GM18526 (cell line): ENCODE measurements around the gene FOXN4.

Experiments used
- POLR2A ChIP-seq: IDR thresholded peaks from 3 replicates; pipeline ENCODE4 v1.6.1; 2011; ENCODE audit not compliant: insufficient read length; ENCODE audit errors: extremely low read depth

Gene FOXN4

DNA sequence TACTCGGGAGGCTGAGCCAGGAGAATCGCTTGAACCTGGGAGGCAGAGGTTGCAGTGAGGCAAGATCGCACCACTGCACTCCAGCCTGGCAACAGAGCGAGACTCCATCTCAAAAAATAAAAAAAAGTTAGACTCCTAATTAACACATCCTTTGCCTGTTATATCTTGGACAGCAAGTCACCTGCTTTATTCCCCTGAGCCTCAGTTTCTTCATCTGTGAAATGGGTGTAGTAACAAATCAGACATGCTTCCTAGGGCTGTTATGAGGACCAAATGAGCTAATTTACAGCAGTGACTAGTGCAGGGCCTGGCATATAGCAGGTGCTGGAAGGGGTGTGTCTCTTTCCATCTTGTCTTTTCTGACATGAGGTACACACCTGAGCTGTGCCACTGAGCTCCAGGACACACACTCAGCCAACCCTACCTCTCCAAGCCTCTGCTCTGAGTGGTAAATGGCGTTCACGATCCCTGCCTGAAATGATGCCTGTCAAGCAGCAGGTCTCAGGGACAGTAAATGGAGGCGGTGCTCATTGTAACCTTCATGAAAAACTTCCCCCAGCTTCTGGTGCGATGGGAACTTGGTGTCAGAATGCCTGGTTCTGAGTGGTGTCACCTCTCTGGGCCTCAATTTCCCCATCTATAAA is 31.7 kb downstream of the FOXN4 start:
- TF ChIP-seq POLR2A: no peak

DNA sequence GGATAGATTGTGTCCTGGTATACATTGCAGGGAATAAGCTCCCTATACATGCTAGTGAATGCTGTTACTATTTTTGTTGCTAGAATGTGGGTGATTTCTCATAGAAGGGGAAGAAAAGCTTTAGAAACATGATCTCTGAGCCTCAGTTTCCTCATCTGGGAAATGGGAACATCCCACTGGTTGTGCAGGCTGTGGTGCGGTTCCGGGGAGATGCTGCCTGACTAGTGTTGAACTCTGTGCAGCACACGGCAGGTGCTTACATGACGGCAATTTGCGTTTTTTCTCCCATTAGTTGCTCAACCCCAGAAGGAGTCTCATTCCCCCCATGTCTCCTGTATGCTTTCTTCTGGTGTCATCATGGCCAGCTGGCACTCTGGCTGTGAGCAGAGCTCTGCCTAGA is 32.9 kb downstream of the FOXN4 start:
- no peak for TF ChIP-seq POLR2A

DNA sequence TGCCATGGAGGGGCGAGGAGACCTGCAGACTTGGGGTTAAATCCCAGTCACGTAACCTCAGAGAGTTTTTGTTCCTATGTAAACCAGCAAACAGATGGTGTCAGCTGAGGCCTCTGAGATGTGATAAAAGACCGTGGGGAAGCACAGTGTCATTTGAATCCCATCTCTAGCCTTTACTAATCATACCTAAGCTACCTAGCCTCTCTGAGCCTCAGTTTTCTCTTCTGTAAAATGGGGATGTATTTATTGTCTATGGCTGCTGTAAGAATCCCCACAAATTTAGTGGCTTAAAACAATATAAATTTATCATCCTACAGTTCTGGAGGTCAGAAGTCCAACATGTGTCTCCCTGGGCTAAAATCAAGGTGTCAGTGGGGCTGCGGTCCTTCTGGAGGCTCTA is 33.9 kb downstream of the FOXN4 start:
- no peak for TF ChIP-seq POLR2A

DNA sequence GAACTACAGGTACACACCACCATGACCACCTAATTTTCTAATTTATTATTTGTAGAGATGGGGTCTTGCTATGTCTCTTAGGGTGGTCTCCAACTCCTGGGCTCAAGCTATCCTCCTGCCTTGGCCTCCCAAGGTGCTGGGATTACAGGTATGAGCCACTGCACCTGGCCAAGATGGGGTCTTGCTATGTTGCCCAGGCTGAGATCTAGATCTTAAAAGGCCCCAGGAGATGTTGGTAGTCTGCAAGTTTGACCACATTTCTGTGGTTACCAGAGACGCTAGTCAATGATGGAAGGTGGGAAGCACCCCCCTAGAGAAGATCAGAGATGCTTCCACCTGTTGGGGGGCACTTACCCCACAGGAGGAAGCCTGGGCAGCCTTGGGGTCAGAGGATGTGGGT is 34.7 kb downstream of the FOXN4 start:
- TF ChIP-seq POLR2A: no peak

DNA sequence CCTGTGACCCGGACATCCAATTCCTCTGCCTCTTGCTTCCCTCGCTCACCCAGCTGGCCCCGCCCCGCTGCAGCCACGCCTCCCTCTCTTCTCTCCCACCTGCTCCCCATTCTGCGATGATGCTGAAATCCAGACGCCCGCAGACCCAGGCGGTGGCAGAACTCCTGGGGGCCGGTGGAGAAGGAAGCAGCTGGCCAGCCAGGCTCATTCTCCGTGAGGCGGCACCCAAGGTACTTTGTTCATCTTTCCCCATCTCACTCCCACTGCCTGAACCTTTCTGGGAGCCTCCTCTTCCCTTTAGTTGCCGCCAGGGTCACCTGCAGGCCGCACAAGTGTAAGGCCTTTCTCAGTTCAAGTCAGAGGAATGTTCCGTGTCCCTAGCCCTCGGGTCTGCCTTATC is 35.7 kb downstream of the FOXN4 start:
- TF ChIP-seq POLR2A: no peak

DNA sequence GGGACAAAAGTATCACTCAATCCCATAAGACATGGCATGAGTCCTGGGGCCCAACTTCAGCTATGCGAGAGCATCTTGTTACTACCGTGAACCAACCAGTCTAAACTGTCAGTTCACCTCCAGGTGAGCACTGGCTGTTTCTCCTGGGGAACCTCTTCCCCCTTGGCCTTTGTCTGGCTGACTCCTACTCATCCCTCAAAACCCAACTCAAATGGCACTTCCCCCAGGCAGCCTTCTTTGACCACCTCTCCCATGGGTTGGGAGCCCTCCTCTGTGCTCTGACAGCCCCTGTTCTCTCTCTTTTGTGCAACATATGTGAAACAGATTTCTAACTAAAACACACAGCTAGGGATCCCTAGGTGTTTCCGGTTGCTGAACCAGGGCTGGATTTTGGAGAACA is 37.7 kb downstream of the FOXN4 start:
- no peak for TF ChIP-seq POLR2A

DNA sequence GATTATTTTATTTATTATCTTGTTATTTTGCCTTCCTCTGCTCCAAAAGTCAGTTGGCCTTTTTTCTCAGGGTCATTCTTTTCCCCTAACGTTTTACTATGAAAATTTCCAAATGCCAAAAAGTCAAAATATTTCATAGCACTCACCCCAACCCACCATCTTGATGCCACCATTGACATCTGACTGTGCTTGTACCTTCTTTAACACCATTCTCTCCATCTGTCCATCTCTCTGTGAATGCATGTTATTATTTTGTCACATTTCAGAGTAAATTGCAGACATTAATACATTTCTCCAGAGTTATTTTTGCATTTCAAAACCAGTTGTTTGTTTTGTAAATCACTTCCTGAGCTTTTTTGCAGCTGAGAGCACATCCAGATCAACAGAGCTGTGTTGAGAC is 38.6 kb downstream of the FOXN4 start:
- no peak for TF ChIP-seq POLR2A

DNA sequence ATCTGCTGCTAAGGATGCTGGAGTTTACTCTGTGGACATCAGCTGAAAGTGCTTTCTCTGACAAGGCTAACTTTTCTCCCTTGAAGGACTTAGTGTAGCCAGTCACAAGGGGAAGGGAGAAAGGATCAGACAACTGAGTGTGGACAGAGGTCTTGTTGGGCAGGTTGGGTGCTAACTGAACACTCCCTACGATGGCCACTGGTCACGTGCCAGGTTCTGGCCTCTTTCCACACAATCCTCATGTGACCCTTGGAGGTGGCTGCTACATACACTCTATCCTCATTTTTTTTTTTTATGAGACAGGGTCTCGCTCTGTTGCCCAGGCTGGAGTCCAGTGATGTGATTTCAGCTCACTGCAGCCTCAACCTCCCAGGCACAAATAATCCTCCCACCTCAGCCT is 39.7 kb downstream of the FOXN4 start:
- no peak for TF ChIP-seq POLR2A

DNA sequence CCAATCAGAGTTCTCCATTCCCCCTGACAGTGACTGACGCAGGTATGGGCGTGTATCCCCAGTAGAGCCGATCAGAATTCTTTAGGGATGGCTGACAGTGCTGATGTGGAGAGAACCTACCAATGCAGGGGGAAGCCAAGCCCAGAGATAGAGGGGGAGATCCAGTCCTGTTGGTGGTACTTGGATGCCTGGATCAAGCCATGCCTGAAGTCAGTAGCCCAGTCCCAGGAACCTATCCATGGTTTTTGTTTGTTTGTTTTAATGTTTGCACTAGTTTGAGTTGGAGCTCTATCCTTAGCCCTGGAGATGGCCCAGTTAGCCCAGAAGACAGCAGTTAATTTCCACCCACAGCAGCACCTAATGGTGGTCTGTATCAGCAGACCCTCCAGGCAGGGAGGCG is 40.2 kb downstream of the FOXN4 start:
- no peak for TF ChIP-seq POLR2A

DNA sequence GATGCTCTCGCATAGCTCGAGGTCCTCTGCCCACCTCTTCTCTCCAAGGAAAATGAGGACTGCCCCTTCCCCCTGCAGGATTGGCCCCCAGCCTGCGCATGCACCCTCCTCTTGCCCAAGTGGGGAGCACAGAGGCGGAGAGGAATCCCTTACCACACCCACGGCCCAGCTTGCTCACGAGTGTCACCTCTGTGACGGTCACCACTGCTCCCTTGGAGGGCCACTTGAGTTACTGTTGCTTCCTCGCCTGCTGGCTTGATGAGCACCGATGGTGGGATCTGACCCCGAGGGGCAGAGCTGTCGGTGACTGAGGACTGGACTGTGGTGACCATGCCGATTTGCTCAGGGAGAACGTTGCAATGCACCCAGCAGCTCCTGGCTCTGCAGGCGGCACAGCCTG is 41.7 kb downstream of the FOXN4 start:
- no peak for TF ChIP-seq POLR2A

DNA sequence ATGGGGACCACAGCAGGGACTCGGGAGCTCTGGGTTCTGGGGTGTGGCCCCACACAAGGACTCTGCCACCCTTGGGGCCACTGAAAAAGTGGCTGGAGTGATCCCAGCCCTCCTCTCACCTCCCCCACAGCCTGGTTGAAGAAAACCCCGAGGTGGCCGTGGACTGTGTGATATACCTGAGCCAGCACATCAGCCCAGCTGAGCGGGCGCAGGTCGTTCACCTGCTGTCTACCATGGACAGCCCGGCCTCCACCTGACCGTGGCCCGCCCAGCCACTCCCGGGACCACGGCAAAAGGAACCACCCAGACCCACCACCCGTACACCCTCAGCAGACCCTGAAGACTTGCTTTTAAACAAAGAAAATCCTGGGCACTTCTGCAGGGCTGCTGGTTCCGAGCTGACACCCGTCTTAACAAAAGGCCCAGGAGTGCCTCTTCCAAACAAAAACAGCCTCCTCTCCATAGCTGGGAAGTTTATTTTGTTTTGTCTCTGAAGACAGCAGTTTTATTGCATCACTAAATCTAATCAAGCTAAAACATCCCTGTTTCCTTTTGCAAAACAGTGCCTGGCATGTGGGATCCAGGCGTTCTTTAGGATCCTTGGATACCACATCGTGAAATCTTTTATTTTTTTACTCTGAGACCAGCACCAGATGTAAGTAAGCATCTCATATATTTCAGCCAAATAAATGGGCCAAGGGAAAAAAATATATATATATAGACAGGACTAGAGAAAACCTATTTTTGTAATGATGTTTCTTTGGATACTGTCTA is 42.8 kb downstream of the FOXN4 start:
- no peak for TF ChIP-seq POLR2A

DNA sequence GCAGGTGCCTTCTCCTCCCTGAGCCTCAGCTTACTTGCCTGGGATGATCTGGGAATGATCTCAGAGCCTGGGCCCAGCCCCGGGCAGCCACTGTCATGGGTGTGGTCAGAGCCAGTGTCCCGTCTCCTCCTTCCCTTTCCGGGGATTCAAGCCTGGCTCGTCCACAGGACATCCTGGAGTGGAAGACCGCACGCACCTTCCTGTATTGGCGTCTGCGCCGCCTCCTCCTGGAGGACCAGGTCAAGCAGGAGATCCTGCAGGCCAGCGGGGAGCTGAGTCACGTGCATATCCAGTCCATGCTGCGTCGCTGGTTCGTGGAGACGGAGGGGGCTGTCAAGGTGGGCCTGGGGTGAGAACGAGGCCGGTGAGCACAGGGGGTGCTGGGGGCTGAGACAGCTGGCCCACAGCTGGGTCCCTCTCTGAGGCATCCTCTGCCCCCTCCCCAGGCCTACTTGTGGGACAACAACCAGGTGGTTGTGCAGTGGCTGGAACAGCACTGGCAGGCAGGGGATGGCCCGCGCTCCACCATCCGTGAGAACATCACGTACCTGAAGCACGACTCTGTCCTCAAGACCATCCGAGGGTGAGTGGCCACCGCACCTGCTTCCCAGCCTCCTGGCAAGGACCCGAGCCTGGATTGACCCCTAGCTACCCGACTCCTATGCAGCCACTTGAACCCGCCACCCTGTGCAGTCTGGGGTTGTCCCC is 44.0 kb downstream of the FOXN4 start:
- TF ChIP-seq POLR2A: no peak

DNA sequence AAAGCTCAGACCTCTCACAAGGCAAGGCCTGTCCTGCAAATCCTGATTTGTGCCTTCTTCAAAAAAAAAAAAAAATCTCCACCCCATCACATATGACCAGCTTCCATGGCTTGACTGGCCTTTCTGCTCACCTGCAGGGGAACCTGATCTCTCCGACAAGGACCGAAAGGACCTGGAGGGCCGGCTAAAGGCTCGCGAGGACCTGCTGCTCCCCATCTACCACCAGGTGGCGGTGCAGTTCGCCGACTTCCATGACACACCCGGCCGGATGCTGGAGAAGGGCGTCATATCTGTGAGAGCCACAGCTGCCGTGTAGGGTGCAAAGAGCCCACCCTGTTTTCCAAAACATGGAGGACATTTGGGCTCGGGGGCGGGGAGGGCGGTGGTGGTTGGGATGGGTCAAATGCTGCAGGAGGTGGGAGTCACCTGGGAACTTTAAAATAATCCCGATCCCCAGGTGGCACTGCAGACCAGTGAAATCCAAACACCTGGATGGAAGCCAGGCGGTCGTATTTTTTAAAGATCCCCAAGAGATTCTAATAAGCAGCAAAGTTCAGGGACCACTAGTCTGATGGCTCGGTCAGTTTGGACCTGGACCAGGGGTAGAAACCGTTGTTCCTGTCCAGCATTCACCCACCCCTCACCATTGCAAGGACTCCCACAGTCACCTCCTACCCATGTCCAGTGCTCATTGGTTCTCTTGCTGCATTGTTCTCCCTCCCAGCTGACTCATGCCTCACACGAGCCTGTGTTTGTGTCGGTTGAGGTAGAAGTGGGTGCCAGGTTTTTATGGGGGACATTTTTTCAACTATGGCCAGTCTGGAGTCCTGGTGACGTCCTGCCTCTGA is 44.8 kb downstream of the FOXN4 start:
- no peak for TF ChIP-seq POLR2A

DNA sequence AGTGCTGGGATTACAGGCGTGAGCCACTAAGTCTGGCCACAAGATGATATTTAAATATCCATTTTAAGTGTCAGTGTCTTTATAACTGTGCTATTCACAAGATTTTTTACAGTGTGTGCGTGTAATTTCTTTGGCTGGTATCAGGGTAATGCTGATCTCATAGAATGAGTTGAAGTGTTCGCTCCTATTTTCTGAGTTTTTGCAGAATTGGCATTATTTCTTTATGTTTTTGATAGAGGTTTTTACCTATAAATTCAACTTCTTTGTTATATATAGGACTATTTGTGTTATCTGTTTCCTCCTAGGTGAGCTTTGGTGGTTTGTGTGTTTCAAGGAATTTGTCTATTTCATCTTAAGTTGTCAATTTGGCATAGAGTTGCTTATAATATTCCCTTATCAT is 45.6 kb downstream of the FOXN4 start:
- no peak for TF ChIP-seq POLR2A

DNA sequence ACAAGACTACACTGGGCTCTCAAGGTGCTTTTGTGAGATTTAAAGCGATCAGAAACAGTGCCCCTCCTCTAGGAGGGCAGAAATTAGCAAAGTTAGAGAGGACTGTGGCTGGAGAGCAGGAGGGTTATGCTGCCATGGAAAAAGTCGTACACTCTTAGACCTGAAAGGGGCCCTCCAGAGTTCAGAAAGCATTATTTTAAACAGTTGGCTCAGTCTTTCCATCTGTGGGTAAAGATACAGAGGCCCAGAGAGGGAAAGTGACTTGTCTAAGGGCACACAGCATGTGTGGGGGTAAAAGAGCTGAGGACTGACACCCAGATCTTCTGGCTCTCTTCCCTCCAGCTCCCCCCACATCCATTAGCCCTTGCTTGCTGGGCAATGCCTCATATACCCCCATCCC is 47.1 kb downstream of the FOXN4 start:
- TF ChIP-seq POLR2A: no peak

DNA sequence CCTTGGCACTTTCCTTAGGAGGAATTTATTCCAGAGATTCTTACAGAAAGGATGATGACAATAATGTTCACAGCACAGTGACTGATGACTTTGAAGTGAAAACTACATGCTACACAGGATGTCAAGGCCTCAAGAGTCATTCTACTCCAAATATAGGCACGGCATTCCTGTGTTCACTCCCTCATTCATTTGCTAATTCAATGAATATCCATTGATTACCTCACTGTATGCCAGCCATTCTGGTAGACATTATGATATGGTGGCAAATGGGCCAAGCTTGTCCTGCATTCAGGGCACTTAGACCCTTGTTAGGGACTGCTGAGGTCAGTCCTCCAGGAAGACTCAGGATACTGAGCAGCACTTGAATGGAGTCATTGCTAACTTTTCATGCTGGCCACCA is 48.0 kb downstream of the FOXN4 start:
- TF ChIP-seq POLR2A: no peak

DNA sequence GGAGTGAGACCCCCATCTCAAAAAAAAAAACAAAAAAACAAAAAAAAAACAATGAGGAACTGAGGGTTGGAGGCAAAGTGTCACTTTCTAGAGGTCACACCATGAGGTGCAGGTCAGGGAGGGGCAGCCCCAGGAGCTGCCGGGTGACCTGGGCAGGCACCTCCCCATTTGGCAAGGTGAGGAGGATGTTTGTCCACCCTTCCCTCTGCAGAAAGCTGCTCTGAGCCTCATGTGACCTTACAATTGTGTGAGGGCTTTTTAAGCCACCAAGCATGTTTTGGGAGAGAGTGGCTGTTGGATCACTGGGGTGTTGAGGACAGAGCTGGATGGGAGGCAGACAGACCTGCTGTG is 49.6 kb downstream of the FOXN4 start:
- TF ChIP-seq POLR2A: no peak
